ENCODE results near the gene STPG3. TPM values are rescaled to one million over a fixed set of nuclear protein-coding genes. Genes with fewer than 3 reads are reported as not detected.
A peak's percentile ranks its signal among the peaks of the same experiment; 100 is the strongest.

STPG3 gene
- total and polyA plus RNA-seq, 9 of the 15 experiments (the other 6 are each of a cell fraction or from before 2014, with no cell fraction given): not detected

DNA sequence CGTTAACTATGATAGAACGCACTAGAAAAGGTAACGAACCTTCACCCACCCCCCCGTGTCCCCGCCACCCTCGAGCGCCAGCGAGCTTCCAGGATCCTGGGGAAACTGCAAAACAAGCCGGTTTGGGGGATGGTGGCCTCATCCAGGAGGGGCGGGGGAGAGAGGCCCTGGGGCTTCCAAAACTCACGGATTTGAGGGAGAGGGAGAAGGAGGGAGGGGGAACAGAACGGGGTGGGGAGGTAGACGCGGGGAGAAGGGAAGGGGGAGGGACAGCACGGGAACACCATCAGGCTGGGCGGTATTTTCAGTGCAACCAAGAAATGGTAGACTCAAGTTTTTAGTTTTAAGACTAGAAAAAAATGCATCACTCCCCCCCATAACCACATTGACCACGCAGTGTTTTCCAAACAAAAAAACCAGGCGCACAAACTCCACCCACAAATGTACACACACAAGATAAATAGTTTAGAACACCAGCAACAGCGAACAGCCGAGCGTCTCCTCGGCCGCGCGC is 49.5 kb downstream of the STPG3 start (continued):
- TF ChIP-seq HDAC2 (IDR thresholded peaks at IDR 0.05): peak; percentile 30; the same call in 1 of the 2 replicates
- 0 out of 4 replicates have a peak, but pooled peaks of 1 of the 2 experiments have one; percentile 43 for TF ChIP-seq HDAC1 (IDR thresholded peaks at IDR 0.05)
- TF ChIP-seq, protein P1, sequence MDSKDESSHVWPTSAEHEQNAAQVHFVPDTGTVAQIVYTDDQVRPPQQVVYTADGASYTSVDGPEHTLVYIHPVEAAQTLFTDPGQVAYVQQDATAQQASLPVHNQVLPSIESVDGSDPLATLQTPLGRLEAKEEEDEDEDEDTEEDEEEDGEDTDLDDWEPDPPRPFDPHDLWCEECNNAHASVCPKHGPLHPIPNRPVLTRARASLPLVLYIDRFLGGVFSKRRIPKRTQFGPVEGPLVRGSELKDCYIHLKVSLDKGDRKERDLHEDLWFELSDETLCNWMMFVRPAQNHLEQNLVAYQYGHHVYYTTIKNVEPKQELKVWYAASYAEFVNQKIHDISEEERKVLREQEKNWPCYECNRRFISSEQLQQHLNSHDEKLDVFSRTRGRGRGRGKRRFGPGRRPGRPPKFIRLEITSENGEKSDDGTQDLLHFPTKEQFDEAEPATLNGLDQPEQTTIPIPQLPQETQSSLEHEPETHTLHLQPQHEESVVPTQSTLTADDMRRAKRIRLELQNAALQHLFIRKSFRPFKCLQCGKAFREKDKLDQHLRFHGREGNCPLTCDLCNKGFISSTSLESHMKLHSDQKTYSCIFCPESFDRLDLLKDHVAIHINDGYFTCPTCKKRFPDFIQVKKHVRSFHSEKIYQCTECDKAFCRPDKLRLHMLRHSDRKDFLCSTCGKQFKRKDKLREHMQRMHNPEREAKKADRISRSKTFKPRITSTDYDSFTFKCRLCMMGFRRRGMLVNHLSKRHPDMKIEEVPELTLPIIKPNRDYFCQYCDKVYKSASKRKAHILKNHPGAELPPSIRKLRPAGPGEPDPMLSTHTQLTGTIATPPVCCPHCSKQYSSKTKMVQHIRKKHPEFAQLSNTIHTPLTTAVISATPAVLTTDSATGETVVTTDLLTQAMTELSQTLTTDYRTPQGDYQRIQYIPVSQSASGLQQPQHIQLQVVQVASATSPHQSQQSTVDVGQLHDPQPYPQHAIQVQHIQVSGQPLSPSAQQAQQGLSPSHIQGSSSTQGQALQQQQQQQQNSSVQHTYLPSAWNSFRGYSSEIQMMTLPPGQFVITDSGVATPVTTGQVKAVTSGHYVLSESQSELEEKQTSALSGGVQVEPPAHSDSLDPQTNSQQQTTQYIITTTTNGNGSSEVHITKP (IDR thresholded peaks at IDR 0.05; ENCODE audit: partially characterized antibody): peak; percentile 96
- TF ChIP-seq FOXK1 (CRISPR knock-in tag; IDR thresholded peaks at IDR 0.05; ENCODE audit: borderline replicate concordance): no peak
- TF ChIP-seq BHLHE40 (IDR thresholded peaks at IDR 0.05; ENCODE audit: low read length): 0 out of 2 replicates have a peak, but pooled peaks have one; percentile 27
- TF ChIP-seq POLR2H (tag; IDR thresholded peaks at IDR 0.05; ENCODE audit: low read depth): 0 out of 2 replicates have a peak, but pooled peaks have one; percentile 34
- TF ChIP-seq, protein P2, sequence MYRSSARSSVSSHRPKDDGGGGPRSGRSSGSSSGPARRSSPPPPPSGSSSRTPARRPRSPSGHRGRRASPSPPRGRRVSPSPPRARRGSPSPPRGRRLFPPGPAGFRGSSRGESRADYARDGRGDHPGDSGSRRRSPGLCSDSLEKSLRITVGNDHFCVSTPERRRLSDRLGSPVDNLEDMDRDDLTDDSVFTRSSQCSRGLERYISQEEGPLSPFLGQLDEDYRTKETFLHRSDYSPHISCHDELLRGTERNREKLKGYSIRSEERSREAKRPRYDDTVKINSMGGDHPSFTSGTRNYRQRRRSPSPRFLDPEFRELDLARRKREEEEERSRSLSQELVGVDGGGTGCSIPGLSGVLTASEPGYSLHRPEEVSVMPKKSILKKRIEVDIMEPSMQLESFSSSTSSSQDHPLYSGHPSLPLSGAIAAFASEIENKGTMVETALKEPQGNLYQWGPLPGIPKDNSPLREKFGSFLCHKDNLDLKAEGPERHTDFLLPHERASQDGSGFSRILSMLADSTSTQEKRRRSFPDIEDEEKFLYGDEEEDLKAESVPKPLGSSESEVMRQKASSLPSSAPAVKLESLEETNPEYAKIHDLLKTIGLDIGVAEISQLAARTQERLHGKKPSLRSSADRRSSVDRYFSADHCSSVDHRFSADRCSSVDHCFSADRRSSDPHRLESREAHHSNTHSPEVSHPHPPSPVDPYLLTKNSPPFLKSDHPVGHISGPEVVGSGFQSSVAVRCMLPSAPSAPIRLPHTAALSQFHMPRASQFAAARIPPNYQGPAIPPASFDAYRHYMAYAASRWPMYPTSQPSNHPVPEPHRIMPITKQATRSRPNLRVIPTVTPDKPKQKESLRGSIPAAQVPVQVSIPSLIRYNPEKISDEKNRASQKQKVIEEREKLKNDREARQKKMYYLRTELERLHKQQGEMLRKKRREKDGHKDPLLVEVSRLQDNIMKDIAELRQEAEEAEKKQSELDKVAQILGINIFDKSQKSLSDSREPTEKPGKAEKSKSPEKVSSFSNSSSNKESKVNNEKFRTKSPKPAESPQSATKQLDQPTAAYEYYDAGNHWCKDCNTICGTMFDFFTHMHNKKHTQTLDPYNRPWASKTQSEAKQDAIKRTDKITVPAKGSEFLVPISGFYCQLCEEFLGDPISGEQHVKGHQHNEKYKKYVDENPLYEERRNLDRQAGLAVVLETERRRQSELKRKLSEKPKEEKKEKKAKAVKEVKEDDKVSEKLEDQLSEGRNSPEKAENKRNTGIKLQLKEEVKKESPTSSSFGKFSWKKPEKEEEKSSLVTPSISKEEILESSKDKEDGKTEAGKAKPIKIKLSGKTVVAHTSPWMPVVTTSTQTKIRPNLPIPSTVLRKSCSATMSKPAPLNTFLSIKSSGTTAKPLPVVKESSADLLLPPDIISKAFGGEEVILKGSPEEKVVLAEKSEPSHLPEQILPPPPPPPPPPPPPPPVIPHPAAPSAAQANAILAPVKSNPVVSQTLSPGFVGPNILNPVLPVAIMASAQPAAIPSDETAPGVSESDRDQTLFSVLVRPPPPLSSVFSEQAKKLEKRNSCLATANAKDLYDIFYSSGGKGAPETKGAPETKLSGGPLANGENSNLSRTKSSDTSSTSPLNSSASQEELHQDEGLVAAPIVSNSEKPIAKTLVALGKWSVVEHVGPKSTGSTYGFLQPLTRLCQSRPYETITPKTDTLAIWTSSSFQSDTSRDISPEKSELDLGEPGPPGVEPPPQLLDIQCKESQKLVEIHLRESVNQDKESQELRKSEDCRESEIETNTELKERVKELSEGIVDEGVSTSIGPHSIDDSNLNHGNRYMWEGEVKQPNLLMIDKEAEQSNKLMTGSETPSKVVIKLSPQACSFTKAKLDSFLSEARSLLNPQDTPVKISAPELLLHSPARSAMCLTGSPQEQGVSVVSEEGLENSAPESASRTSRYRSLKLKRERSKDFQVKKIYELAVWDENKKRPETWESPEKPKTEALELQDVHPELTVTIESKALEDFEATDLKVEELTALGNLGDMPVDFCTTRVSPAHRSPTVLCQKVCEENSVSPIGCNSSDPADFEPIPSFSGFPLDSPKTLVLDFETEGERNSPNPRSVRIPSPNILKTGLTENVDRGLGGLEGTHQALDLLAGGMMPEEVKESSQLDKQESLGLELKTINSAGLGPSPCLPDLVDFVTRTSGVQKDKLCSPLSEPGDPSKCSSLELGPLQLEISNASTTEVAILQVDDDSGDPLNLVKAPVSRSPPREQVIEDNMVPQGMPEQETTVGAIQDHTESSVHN (IDR thresholded peaks at IDR 0.05; ENCODE audit: borderline replicate concordance in 1 of 2, low read depth in 1 of 2): no peak
- TF ChIP-seq, protein P3, sequence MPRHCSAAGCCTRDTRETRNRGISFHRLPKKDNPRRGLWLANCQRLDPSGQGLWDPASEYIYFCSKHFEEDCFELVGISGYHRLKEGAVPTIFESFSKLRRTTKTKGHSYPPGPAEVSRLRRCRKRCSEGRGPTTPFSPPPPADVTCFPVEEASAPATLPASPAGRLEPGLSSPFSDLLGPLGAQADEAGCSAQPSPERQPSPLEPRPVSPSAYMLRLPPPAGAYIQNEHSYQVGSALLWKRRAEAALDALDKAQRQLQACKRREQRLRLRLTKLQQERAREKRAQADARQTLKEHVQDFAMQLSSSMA (CRISPR knock-in tag; IDR thresholded peaks at IDR 0.05): no peak
- TF ChIP-seq ZNF444 (CRISPR knock-in tag; IDR thresholded peaks at IDR 0.05): 0 out of 2 replicates have a peak, but pooled peaks have one; percentile 15
- TF ChIP-seq LEF1 (IDR thresholded peaks at IDR 0.05): peak; percentile 28; the same call in 1 of the 2 replicates
- TF ChIP-seq KDM1A (IDR thresholded peaks at IDR 0.05): peak in 1 of 2 experiments; percentile 19; a peak in 1 of 4 replicates
- TF ChIP-seq ZNF121 (CRISPR knock-in tag; conservative IDR thresholded peaks at IDR 0.05): no peak
- 0 out of 2 replicates have a peak, but pooled peaks have one; percentile 13 for TF ChIP-seq NCOA1 (IDR thresholded peaks at IDR 0.05; ENCODE audit: low read depth)
- no peak for TF ChIP-seq ZZZ3 (IDR thresholded peaks at IDR 0.05)
- 0 out of 2 replicates have a peak, but pooled peaks have one; percentile 29 for TF ChIP-seq PHF21A (IDR thresholded peaks at IDR 0.05; ENCODE audit: borderline replicate concordance, low read depth)
